Mammary epithelial cell (primary cell): ENCODE measurements around the gene RNF166.

Experiments
- EZH2 ChIP-seq: IDR thresholded peaks from 2 replicates; pipeline ENCODE4 v1.6.1; 2012; ENCODE audit warnings: low read length, inconsistent platforms, borderline replicate concordance
- TF ChIP-seq, protein P1 (sequence below), 2 donors: IDR thresholded peaks in 1 of 2; conservative IDR thresholded peaks in 1 of 2; 2 replicates each; pipeline ENCODE4 v1.5.1; 2011 to 2012; ENCODE audit warnings: inconsistent platforms in 2 of 2, low read length in 2 of 2, mild to moderate bottlenecking in 2 of 2, control low read depth in 1 of 2, low read depth in 1 of 2; ENCODE audit not compliant: insufficient read depth in 1 of 2; ENCODE audit errors: extremely low read depth in 1 of 2

DNA sequence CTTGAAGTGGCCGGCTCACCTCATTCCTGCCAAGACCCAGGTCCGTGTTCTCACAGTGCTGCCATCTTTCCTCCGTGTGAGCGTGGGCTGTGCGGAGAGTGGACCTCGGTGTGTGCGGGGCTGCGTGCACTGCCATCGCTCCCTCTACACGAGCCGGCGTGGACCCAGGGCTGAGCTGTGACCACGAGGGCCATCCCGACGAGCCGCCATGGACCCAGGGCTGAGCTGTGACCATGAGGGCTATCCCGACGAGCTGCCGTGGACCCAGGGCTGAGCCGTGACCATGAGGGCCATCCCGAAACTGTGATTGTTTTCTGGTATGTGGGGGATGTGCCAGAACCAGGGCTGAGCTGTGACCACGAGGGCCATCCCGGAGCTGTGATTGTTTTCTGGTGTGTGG, 34.4 kb downstream of the RNF166 start:
- TF ChIP-seq, protein P1, sequence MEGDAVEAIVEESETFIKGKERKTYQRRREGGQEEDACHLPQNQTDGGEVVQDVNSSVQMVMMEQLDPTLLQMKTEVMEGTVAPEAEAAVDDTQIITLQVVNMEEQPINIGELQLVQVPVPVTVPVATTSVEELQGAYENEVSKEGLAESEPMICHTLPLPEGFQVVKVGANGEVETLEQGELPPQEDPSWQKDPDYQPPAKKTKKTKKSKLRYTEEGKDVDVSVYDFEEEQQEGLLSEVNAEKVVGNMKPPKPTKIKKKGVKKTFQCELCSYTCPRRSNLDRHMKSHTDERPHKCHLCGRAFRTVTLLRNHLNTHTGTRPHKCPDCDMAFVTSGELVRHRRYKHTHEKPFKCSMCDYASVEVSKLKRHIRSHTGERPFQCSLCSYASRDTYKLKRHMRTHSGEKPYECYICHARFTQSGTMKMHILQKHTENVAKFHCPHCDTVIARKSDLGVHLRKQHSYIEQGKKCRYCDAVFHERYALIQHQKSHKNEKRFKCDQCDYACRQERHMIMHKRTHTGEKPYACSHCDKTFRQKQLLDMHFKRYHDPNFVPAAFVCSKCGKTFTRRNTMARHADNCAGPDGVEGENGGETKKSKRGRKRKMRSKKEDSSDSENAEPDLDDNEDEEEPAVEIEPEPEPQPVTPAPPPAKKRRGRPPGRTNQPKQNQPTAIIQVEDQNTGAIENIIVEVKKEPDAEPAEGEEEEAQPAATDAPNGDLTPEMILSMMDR (conservative IDR thresholded peaks at IDR 0.05 in 1 of 2, IDR thresholded peaks at IDR 0.05 in 1 of 2; ENCODE audit: extremely low read depth in 1 of 2, insufficient read depth in 1 of 2, low read depth in 1 of 2, low read length in 2 of 2) = no peak
- no peak for TF ChIP-seq EZH2
